Stimulated activated CD4-positive, alpha-beta T cell treated with anti-CD3 and anti-CD28 coated beads, Interleukin-4, amount 100 ng/mL, for 1 hour (primary cell): ENCODE results near the gene CREB5.
"Not testable (repeated sequence)": the region's sequence is repeated elsewhere in the genome, so short reads cannot be mapped to it uniquely, and the experiment has no call there.

ENCODE experiments used
- DNase-seq: peaks from one replicate; pipeline ENCODE4 v3.0.0-alpha.2; 2020

The CREB5 gene

GRCh38 chr7:28761505-28761904 lies 349.2 kb downstream of the CREB5 start:
- DNase-seq: no peak

GRCh38 chr7:28762651-28763050 lies 350.3 kb downstream of the CREB5 start:
- no peak for DNase-seq

- no peak for DNase-seq
These were observed 354.0 kb downstream of the CREB5 start for GRCh38 chr7:28766359-28766758.

GRCh38 chr7:28767356-28767755 lies 355.0 kb downstream of the CREB5 start:
- no peak for DNase-seq

- no peak for DNase-seq
These were observed 356.3 kb downstream of the CREB5 start for GRCh38 chr7:28768577-28769147.

- no peak for DNase-seq
These were observed 359.7 kb downstream of the CREB5 start for GRCh38 chr7:28771906-28772622.

- DNase-seq: no peak
These were observed 361.3 kb downstream of the CREB5 start for GRCh38 chr7:28773423-28774145.

GRCh38 chr7:28774261-28774988 lies 362.1 kb downstream of the CREB5 start:
- no peak for DNase-seq

- no peak for DNase-seq
These were observed 364.3 kb downstream of the CREB5 start for GRCh38 chr7:28776463-28777157.

- no peak for DNase-seq
These were observed 366.5 kb downstream of the CREB5 start for GRCh38 chr7:28778786-28779185.

GRCh38 chr7:28779954-28780353 lies 367.6 kb downstream of the CREB5 start:
- DNase-seq: no peak

- no peak for DNase-seq
These were observed 370.0 kb downstream of the CREB5 start for GRCh38 chr7:28782362-28782761.

GRCh38 chr7:28784171-28784902 lies 372.0 kb downstream of the CREB5 start:
- no peak for DNase-seq

- DNase-seq: no peak
These were observed 373.0 kb downstream of the CREB5 start for GRCh38 chr7:28785041-28785995.

- DNase-seq: not testable (repeated sequence)
These were observed 373.8 kb downstream of the CREB5 start for GRCh38 chr7:28786156-28786555.

- DNase-seq: no peak
These were observed 374.8 kb downstream of the CREB5 start for GRCh38 chr7:28787106-28787505.

GRCh38 chr7:28790467-28790866 lies 378.1 kb downstream of the CREB5 start:
- no peak for DNase-seq

GRCh38 chr7:28792858-28793257 lies 380.5 kb downstream of the CREB5 start:
- DNase-seq: no peak

- DNase-seq: no peak
These were observed 381.2 kb downstream of the CREB5 start for GRCh38 chr7:28793381-28794085.

GRCh38 chr7:28798274-28798673 lies 386.0 kb downstream of the CREB5 start:
- no peak for DNase-seq
